Neural crest cell (in vitro differentiated cells): ENCODE results near the gene CPLX1. TPM values are rescaled to one million over a fixed set of nuclear protein-coding genes. Genes with fewer than 3 reads are reported as not detected.

Source experiments
- DNase-seq: peaks from one replicate; pipeline ENCODE4 v3.0.0; 2021; ENCODE audit warnings: low read depth, mixed read lengths, low spot score
- H3K27ac Mint-ChIP-seq: one replicate; pipeline ENCODE4 v1.8.0; 2021; ENCODE audit warnings: mild to moderate bottlenecking, mixed read lengths; ENCODE audit not compliant: unreplicated experiment
- H3K27me3 Mint-ChIP-seq: 2 replicates; pipeline ENCODE4 v1.8.0; 2021; ENCODE audit warnings: low read depth, mild to moderate bottlenecking, mixed read lengths
- H3K36me3 Mint-ChIP-seq: 2 replicates; pipeline ENCODE4 v1.8.0; 2021; ENCODE audit warnings: low read depth, mild to moderate bottlenecking, mixed read lengths
- H3K4me1 Mint-ChIP-seq: 2 replicates; pipeline ENCODE4 v1.8.0; 2021; ENCODE audit warnings: mixed read lengths
- H3K4me3 Mint-ChIP-seq: one replicate; pipeline ENCODE4 v1.8.0; 2021; ENCODE audit warnings: mild to moderate bottlenecking, mixed read lengths
- H3K9me3 Mint-ChIP-seq: 2 replicates; pipeline ENCODE4 v1.8.0; 2021; ENCODE audit warnings: mixed read lengths
- CTCF ChIP-seq: fragments of 200-600 bp; sonication (generic); conservative IDR thresholded peaks from 2 replicates; pipeline ENCODE4 v1.5.0; 2021; ENCODE audit warnings: antibody characterized with exemption, mild to moderate bottlenecking
- total RNA-seq: library from RNA; stranded (reverse); gene quantifications from 2 replicates; pipeline ENCODE4 v1.2.1, GENCODE V29; 2021

Gene CPLX1
- total RNA-seq, 1 donor from 2014 or later, result 2.0 TPM

- Mint-ChIP-seq H3K27ac (no peak overlapping the region), H3K4me1 (peaks cover 6% of the 10 kb centered on the region), H3K4me3 (no peak overlapping the region), H3K9me3 (no peaks in the 10 kb centered on the region), H3K36me3 (no peaks in the 10 kb centered on the region), H3K27me3 (no peaks in the 10 kb centered on the region)
- no peak for TF ChIP-seq CTCF
- DNase-seq, result no peak
Measured at GRCh38 chr4:849478-850175, 23.7 kb upstream of the CPLX1 start.

DNA sequence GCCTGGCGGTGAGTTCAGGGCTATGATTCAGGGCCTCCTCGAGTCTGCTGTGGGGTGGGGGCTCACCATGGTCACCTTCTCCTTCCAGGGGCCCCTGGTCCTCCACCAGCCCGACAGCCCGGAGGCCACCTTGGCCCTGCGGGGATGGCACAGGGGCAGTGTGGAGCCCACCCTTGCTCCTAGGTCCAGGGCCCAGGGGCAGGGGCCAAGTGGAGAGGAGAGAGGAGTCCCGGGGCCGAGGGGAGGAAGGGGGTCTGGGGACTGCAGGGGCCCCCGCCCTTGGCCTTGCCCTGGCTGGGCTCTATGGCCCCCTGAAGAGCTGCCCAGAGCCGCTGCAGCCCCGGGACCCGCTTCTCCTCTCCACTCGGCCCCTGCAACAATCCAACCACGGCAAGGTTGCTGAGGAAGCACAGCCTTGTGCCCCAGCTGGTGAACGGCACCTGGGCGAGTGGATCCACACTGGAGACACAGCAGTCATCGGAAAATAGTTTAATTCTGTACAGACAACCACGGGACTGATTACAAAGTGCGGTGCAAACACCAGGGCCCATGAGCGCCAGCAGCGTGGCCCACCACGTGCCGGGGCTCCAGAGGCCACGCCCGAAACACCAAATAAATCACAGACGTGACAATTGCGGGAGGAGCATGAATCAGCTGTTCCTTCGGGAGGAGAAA lies 23.0 kb upstream of the CPLX1 start:
- Mint-ChIP-seq H3K27ac (no peak overlapping the region), H3K4me1 (peaks cover 6% of the 10 kb centered on the region), H3K27me3 (no peaks in the 10 kb centered on the region), H3K36me3 (no peaks in the 10 kb centered on the region), H3K9me3 (no peaks in the 10 kb centered on the region), H3K4me3 (no peak overlapping the region)
- no peak for DNase-seq
- no peak for TF ChIP-seq CTCF

DNA sequence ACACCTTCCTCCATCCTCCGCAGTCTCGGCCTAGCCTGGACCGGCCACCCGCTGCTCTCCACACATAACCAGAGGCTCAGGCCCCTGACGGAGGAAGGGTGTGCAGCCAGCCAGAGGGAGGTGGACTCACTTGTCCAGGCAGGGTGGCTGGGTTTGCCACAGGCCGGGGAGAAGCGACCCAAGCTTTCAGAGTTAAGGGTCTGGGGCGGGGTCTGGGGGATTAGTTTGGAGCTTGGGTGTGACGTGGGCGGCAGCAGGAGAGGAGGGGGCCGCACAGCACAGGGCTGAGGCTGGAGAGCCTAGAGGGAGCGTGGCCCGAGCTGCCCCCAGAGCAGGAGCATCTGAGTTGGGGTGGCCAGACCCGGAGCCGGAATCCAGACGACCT lies 22.4 kb upstream of the CPLX1 start:
- no peak for DNase-seq
- Mint-ChIP-seq H3K27ac (no peak overlapping the region), H3K27me3 (no peaks in the 10 kb centered on the region), H3K36me3 (no peaks in the 10 kb centered on the region), H3K4me3 (no peak overlapping the region), H3K9me3 (no peaks in the 10 kb centered on the region), H3K4me1 (peaks cover 6% of the 10 kb centered on the region)
- TF ChIP-seq CTCF, result no peak

DNA sequence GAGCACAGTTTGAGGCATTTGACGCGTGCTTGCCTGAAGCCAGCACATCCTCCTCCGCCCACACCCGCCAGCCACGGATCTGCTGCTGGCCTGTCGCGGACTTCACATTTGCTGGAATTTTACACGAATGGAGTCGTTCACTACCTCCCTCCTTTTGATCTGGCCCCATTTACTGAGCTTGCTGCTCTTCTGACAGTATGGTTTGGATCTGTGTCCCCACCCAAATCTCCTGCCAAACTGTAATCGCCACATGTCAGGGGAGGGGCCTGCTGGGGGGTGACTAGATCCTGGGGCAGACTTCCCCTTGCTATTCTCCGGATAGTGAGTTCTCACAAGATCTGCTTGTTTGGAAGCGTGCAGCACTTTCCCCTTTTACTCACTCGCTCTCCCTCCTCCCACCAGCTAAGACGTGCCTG lies 19.9 kb upstream of the CPLX1 start:
- H3K4me1 Mint-ChIP-seq, result peaks cover 6% of the 10 kb centered on the region
- TF ChIP-seq CTCF, result no peak
- H3K27ac Mint-ChIP-seq, result no peak overlapping the region
- DNase-seq, result no peak
- peaks cover 9% of the 10 kb centered on the region for H3K36me3 Mint-ChIP-seq
- H3K9me3 Mint-ChIP-seq, result peaks cover 3% of the 10 kb centered on the region
- H3K4me3 Mint-ChIP-seq, result no peak overlapping the region
- H3K27me3 Mint-ChIP-seq, result no peaks in the 10 kb centered on the region

GRCh38 chr4:845233-845835 lies 19.4 kb upstream of the CPLX1 start:
- H3K4me3 Mint-ChIP-seq, result no peak overlapping the region
- H3K4me1 Mint-ChIP-seq, result peaks cover 6% of the 10 kb centered on the region
- no peak for DNase-seq
- no peaks in the 10 kb centered on the region for H3K27me3 Mint-ChIP-seq
- no peak for TF ChIP-seq CTCF
- H3K27ac Mint-ChIP-seq, result no peak overlapping the region
- H3K36me3 Mint-ChIP-seq, result peaks cover 11% of the 10 kb centered on the region
- peaks cover 3% of the 10 kb centered on the region for H3K9me3 Mint-ChIP-seq
